Ascending aorta (tissue), 2 donors: ENCODE measurements around the gene GNA14. TPM values are rescaled to one million over a fixed set of nuclear protein-coding genes. Genes with fewer than 3 reads are reported as not detected.

Experiments
- DNase-seq, 2 donors: peaks; one replicate each; pipeline ENCODE4 v3.0.0-alpha.2; 2019; ENCODE audit warnings: low spot score in 2 of 2
- H3K27ac ChIP-seq, 2 donors: fragments of 200-600 bp; sonication (generic); one replicate each; pipeline ENCODE4 v1.5.1; 2016 to 2017; ENCODE audit warnings: mild to moderate bottlenecking in 1 of 2
- H3K27me3 ChIP-seq: fragments of 200-600 bp; sonication (generic); one replicate; pipeline ENCODE4 v1.5.1; 2017
- H3K36me3 ChIP-seq, 2 donors: fragments of 200-600 bp; sonication (generic); one replicate each; pipeline ENCODE4 v1.5.1; 2016
- H3K4me1 ChIP-seq, 2 donors: fragments of 200-600 bp; sonication (generic); one replicate each; pipeline ENCODE4 v1.5.1; 2016 to 2017; ENCODE audit warnings: mild to moderate bottlenecking in 1 of 2
- H3K4me3 ChIP-seq, 2 donors: fragments of 200-600 bp; sonication (generic); one replicate each; pipeline ENCODE4 v1.5.1; 2016 to 2017; ENCODE audit warnings: mild to moderate bottlenecking in 1 of 2
- H3K9me3 ChIP-seq, 2 donors: fragments of 200-600 bp; sonication (generic); one replicate each; pipeline ENCODE4 v1.5.1; 2016
- intact Hi-C: fragments of 100-400 bp; cut with DNase I; formaldehyde crosslinking; loops from one replicate; pipeline ENCODE4 v1.15.1; 2023
- total RNA-seq: library from RNA; depleted of rRNA; stranded (reverse); fragments of >200 nt; gene quantifications from one replicate; pipeline ENCODE4 v1.1.0, GENCODE V29; 2016
- TF ChIP-seq, protein P1 (sequence below), 3 experiments: fragments of 200-600 bp in 2 of 3; fragments of 450-650 bp in 1 of 3; sonication (generic) in 2 of 3; IDR thresholded peaks; one replicate each; pipeline ENCODE4 v1.5.1; 2016 to 2019; ENCODE audit warnings: antibody characterized with exemption in 3 of 3, mild to moderate bottlenecking in 1 of 3, moderate library complexity in 1 of 3

Gene GNA14
- total RNA-seq, 1 donor from 2014 or later, result 3.5 TPM

DNA sequence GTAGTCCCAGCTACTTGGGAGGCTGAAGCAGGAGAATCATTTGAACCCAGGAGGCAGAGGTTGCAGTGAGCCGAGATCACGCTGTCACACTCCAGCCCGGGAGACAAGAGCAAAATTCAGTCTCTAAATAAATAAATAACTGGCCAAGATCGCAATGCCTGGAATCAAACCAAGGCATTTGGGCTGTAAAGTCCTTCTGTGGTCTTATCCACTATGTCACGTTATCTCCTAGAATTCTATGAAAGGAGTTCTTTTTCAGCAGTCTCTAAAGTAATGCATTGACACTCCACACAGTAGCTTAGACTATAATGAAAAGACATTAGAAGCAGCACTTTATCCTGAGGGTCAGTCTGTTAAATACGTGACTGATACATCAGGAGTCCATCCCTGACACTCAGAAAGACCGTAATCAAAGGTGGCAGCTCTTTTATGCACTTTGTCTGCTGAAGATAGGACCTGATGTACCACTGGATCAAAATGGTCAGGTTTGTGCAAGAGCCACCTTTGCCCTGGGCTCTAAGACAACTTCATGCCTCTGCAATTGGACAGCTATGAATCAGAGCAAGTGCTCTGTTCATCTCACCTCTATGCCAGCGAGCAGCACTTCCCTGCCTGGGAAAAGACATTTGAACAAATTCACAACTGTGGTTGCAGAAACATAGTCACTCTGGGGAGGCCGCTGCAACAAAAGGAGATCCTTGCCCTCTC is 31.7 kb upstream of the GNA14 start:
- intact Hi-C loops, result no loop called here
- no peaks in the 10 kb centered on the region for H3K27me3 ChIP-seq
- no peaks in the 10 kb centered on the region for H3K9me3 ChIP-seq
- no peaks in the 10 kb centered on the region for H3K36me3 ChIP-seq
- H3K4me3 ChIP-seq, result no peak overlapping the region
- H3K27ac ChIP-seq, result no peak overlapping the region
- H3K4me1 ChIP-seq, result no peaks in the 10 kb centered on the region
- TF ChIP-seq, protein P1, sequence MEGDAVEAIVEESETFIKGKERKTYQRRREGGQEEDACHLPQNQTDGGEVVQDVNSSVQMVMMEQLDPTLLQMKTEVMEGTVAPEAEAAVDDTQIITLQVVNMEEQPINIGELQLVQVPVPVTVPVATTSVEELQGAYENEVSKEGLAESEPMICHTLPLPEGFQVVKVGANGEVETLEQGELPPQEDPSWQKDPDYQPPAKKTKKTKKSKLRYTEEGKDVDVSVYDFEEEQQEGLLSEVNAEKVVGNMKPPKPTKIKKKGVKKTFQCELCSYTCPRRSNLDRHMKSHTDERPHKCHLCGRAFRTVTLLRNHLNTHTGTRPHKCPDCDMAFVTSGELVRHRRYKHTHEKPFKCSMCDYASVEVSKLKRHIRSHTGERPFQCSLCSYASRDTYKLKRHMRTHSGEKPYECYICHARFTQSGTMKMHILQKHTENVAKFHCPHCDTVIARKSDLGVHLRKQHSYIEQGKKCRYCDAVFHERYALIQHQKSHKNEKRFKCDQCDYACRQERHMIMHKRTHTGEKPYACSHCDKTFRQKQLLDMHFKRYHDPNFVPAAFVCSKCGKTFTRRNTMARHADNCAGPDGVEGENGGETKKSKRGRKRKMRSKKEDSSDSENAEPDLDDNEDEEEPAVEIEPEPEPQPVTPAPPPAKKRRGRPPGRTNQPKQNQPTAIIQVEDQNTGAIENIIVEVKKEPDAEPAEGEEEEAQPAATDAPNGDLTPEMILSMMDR (IDR thresholded peaks at IDR 0.05), result no peak
- no peak for DNase-seq

DNA sequence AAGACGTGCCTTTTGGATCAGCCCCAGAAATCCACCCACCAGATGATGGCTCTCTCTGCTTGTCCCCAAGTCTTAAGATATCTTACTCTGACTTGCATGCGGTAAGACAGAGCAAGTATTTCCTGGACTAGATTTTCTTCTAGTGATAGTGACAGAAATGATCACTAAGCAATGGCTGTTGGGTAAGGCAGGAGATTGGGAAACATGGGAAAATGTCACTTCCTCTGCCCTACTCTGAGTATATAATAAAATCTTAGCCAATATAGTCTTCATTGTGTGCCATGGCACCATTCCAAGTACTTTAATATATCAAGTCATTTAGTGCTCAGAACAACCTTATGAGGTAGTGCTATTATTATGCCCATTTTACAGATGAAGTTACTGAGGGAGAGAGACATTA is 31.0 kb upstream of the GNA14 start:
- TF ChIP-seq, protein P1 (IDR thresholded peaks at IDR 0.05), result no peak
- no peaks in the 10 kb centered on the region for H3K36me3 ChIP-seq
- H3K27me3 ChIP-seq, result no peaks in the 10 kb centered on the region
- DNase-seq, result no peak
- intact Hi-C loops, result no loop called here
- no peaks in the 10 kb centered on the region for H3K4me1 ChIP-seq
- no peaks in the 10 kb centered on the region for H3K9me3 ChIP-seq
- no peak overlapping the region for H3K27ac ChIP-seq
- no peak overlapping the region for H3K4me3 ChIP-seq

DNA sequence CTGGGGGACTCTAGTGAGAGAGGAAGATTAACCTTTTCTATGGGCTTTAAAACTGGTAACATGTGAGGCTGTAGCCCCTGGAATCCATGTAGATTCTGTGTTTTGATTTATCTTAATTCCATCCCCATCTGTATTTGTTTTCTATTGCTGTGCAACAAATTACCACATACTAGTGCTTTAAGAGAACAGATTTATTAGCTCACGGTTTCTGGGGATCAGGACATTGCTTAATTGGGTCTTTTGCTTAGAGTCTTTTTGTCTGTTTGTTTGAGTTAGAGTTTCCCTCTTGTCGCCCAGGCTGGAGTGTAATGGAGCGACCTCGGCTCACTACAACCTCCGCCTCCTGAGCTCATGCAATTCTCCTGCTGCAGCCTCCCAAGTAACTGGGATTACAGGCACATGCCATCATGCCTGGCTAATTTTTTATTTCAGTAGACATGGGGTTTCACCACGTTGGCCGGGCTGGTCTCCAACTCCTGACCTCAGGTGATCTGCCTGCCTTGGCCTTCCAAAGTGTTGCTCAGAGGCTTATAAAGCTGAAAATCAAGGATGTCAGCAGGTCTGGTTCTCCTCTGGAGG is 29.9 kb upstream of the GNA14 start:
- no peak overlapping the region for H3K27ac ChIP-seq
- TF ChIP-seq, protein P1 (IDR thresholded peaks at IDR 0.05), result no peak
- H3K36me3 ChIP-seq, result no peaks in the 10 kb centered on the region
- no peaks in the 10 kb centered on the region for H3K9me3 ChIP-seq
- H3K4me3 ChIP-seq, result no peak overlapping the region
- no peaks in the 10 kb centered on the region for H3K27me3 ChIP-seq
- no peak for DNase-seq
- intact Hi-C loops, result no loop called here
- no peaks in the 10 kb centered on the region for H3K4me1 ChIP-seq

DNA sequence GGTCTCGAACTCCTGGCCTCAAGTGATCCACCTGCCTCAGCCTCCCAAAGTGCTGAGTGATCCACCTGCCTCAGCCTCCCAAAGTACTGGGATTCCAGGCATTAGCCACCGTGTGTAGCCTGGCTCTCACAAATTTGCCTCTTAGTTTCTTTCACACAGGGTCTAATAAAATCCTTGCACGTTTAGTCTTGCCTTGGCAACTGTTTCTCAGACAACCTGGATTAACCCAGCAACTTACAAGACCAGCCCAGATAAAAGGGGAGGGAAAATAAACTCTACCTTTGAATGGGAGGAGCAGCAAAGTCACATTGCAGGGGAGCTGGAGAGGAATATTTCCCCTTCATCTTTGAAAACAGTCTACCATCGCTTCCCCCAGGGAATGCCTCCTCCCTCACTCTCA is 29.3 kb upstream of the GNA14 start:
- Histone ChIP-seq H3K9me3 (no peaks in the 10 kb centered on the region), H3K4me3 (no peak overlapping the region), H3K27me3 (no peaks in the 10 kb centered on the region), H3K4me1 (no peaks in the 10 kb centered on the region), H3K36me3 (no peaks in the 10 kb centered on the region), H3K27ac (no peak overlapping the region)
- TF ChIP-seq, protein P1 (IDR thresholded peaks at IDR 0.05), result no peak
- DNase-seq, result no peak
- intact Hi-C loops, result no loop called here

DNA sequence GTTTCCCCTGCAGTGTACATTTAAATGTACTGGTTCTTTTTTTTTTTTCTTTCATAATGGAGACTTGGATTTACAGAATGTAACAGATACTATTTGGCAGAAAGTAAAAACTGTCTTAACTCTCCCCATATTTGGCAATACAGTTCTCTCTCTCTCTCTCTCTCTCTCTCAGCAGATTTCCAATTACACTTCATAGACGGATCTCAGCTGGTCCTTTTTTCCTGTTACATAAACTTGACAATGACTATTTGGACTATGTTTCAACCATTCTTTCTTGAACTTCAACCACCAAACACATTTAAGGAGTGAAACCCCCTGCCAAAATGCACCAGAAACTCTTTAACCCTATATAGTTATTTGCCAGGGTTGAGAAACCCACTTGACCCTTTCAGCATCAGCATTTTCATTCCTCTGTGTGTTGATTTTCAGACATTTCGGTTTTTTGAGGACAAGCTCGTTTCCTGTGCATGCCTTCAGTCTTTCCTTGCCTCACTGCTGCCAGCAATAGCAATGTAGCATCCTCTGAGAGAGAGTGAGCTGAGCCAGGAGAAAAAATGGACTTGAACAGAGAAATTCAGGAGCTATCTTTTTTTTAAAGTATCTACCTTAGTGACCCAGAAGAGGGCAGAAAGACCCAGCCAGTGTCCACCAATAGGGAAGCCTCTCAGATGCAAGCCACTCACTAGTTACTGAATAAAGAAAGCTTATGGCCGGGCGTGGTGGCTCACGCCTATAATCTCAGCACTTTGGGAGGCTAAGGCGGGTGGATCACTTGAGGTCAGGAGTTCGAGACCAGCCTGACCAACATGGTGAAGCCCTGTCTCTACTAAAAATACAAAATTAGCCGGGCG is 26.0 kb upstream of the GNA14 start:
- TF ChIP-seq, protein P1 (IDR thresholded peaks at IDR 0.05), result no peak
- Histone ChIP-seq H3K9me3 (no peaks in the 10 kb centered on the region), H3K27me3 (no peaks in the 10 kb centered on the region), H3K4me3 (no peak overlapping the region), H3K27ac (no peak overlapping the region), H3K4me1 (no peaks in the 10 kb centered on the region), H3K36me3 (no peaks in the 10 kb centered on the region)
- DNase-seq, result no peak
- intact Hi-C loops, result no loop called here
